K562 (cell line): Measurements from ENCODE around the gene NECAB2. TPM values are rescaled to one million over a fixed set of nuclear protein-coding genes. Genes with fewer than 3 reads are reported as not detected.

Source experiments
- ATAC-seq: fragments of 200-7000 bp; cut with Tn5 transposase; 3 replicates; pipeline ENCODE4 v1.9.1; 2020; ENCODE audit warnings: moderate library complexity
- BruUV-seq: library from RNA; stranded (reverse); fragments of 400-500 nt; replicated peaks from 2 replicates; lab custom pipeline; 2021; lab: Mats Ljungman, UMichigan
- CTCF ChIA-PET: fragments of 300-600 bp; formaldehyde crosslinking; extraction: SDS; loops from one replicate; lab custom pipeline; 2021; ENCODE audit warnings: low intra/inter-chr PET ratio; lab: Yijun Ruan, JAX
- POLR2A ChIA-PET: fragments of 300-600, 350-650 bp; sonication (Branson Sonifier 250); formaldehyde crosslinking; extraction: SDS; loops from one replicate; lab custom pipeline; 2021; ENCODE audit warnings: antibody characterized with exemption, inconsistent platforms; lab: Yijun Ruan, JAX
- DNase-seq, 4 experiments: peaks; one replicate each; pipeline versions ENCODE4 v3.0.0 to v3.0.0-alpha.2; 2011 to 2018; ENCODE audit warnings: low spot score in 3 of 4, mixed read lengths in 3 of 4; ENCODE audit errors: extremely low read depth in 1 of 4
- FAIRE-seq: peaks from 2 replicates; lab custom pipeline; 2011; peaks lifted over from hg19 to GRCh38; lab: Jason Lieb, UNC
- H2AFZ ChIP-seq: 2 replicates; pipeline ENCODE4 v1.6.0; 2011; ENCODE audit warnings: low read depth, low read length, control low read depth, inconsistent platforms
- H3K27ac ChIP-seq: fragments of 200-600 bp; 3 replicates; pipeline ENCODE4 v1.8.0; 2011; ENCODE audit warnings: low read depth, mild to moderate bottlenecking, control low read depth, inconsistent platforms, low read length, moderate library complexity, mixed read lengths; ENCODE audit errors: extremely low read depth
- H3K27me3 ChIP-seq, 2 experiments: fragments of 300-600 bp in 1 of 2; 2 replicates in 1 of 2; 3 replicates in 1 of 2; pipeline versions ENCODE4 v1.6.0 to v1.8.0; 2011; ENCODE audit warnings: inconsistent platforms in 2 of 2, low read length in 2 of 2, mild to moderate bottlenecking in 1 of 2, mixed read lengths in 1 of 2, moderate library complexity in 1 of 2; ENCODE audit not compliant: control insufficient read depth in 2 of 2, insufficient read depth in 2 of 2
- H3K36me3 ChIP-seq: fragments of 300-600 bp; 3 replicates; pipeline ENCODE4 v1.8.0; 2011; ENCODE audit warnings: mild to moderate bottlenecking, low read length, inconsistent platforms; ENCODE audit not compliant: control insufficient read depth, insufficient read depth
- H3K4me1 ChIP-seq, 2 experiments: fragments of 200-600 bp in 1 of 2; replicated peaks in 1 of 2; 2 replicates in 1 of 2; 3 replicates in 1 of 2; pipeline versions ENCODE4 v1.5.1 to v1.8.0; 2011; ENCODE audit warnings: inconsistent platforms in 2 of 2, low read length in 2 of 2, mild to moderate bottlenecking in 1 of 2, mixed read lengths in 1 of 2, moderate library complexity in 1 of 2; ENCODE audit not compliant: control insufficient read depth in 2 of 2, insufficient read depth in 2 of 2
- H3K4me2 ChIP-seq: 2 replicates; pipeline ENCODE4 v1.6.1; 2011; ENCODE audit warnings: low read length, control low read depth, inconsistent platforms, mixed read lengths; ENCODE audit not compliant: insufficient read depth
- H3K4me3 ChIP-seq: fragments of 200-600 bp; sonication (generic), shearing (Covaris generic); 2 replicates; pipeline ENCODE4 v1.5.1; 2016; ENCODE audit warnings: control low read depth, inconsistent platforms
- H3K79me2 ChIP-seq: fragments of 200-600 bp; 3 replicates; pipeline ENCODE4 v1.8.0; 2011; ENCODE audit warnings: low read length, inconsistent platforms; ENCODE audit not compliant: control insufficient read depth, insufficient read depth
- H3K9ac ChIP-seq, 2 experiments: 2 replicates each; pipeline versions ENCODE4 v1.6.0 to v1.6.1; 2011; ENCODE audit warnings: low read depth in 2 of 2, low read length in 2 of 2, control low read depth in 1 of 2, inconsistent platforms in 1 of 2, mild to moderate bottlenecking in 1 of 2, mixed read lengths in 1 of 2; ENCODE audit not compliant: insufficient read depth in 1 of 2
- H3K9me1 ChIP-seq: one replicate; pipeline ENCODE4 v1.6.0; 2011; ENCODE audit warnings: inconsistent platforms, mild to moderate bottlenecking, low read length, moderate library complexity; ENCODE audit not compliant: control insufficient read depth, insufficient read depth
- H3K9me3 ChIP-seq: replicated peaks from 2 replicates; pipeline ENCODE4 v1.5.1; 2011; ENCODE audit warnings: low read depth, low read length, inconsistent platforms; ENCODE audit not compliant: control insufficient read depth, insufficient read depth
- H4K20me1 ChIP-seq: replicated peaks from 2 replicates; pipeline ENCODE4 v1.6.1; 2011; ENCODE audit warnings: low read length, inconsistent platforms, mixed read lengths; ENCODE audit not compliant: control insufficient read depth, insufficient read depth
- BHLHE40 ChIP-seq: IDR thresholded peaks from 2 replicates; pipeline ENCODE4 v1.6.1; 2011; ENCODE audit warnings: low read length, improper control_type of control experiment
- CBFB ChIP-seq: sonication (generic); formaldehyde crosslinking; IDR thresholded peaks from 2 replicates; pipeline ENCODE4 v1.4.0; 2020; ENCODE audit warnings: mild to moderate bottlenecking, missing genetic modification reagents
- CHD1 ChIP-seq: fragments of 200-600 bp; sonication (generic); IDR thresholded peaks from one replicate; pipeline ENCODE4 v1.6.1; 2012; ENCODE audit warnings: mild to moderate bottlenecking, moderate library complexity, low read length, inconsistent platforms
- CREB1 ChIP-seq, 2 experiments: sonication (generic) in 1 of 2; formaldehyde crosslinking in 1 of 2; IDR thresholded peaks; 2 replicates each; pipeline versions ENCODE4 v1.6.1 to v1.8.0; 2012 to 2022; ENCODE audit warnings: inconsistent platforms in 1 of 2, mild to moderate bottlenecking in 1 of 2, missing genetic modification reagents in 1 of 2, moderate library complexity in 1 of 2
- DACH1 ChIP-seq: fragments of 450-650 bp; IDR thresholded peaks from 2 replicates; pipeline ENCODE4 v1.6.1; 2018; ENCODE audit not compliant: partially characterized antibody
- DPF2 ChIP-seq: fragments of 450-650 bp; IDR thresholded peaks from 2 replicates; pipeline ENCODE4 v1.6.1; 2016
- EP300 ChIP-seq: IDR thresholded peaks from 2 replicates; pipeline ENCODE4 v1.6.1; 2012; ENCODE audit warnings: low read length, improper control_type of control experiment
- ETV1 ChIP-seq: fragments of 450-650 bp; conservative IDR thresholded peaks from 2 replicates; pipeline ENCODE4 v1.6.1; 2016; ENCODE audit warnings: missing genetic modification characterization, control low read depth, low read depth, missing compliant biosample characterization
- MTA1 ChIP-seq: fragments of 450-650 bp; IDR thresholded peaks from 2 replicates; pipeline ENCODE4 v1.6.1; 2017; ENCODE audit warnings: borderline replicate concordance
- PTBP1 ChIP-seq: fragments of 200-400 bp; formaldehyde crosslinking; IDR thresholded peaks from 2 replicates; pipeline ENCODE4 v1.6.1; 2017; ENCODE audit warnings: low read depth, low read length
- RAD21 ChIP-seq, 2 experiments: fragments of 250-450 bp in 1 of 2; fragments of 450-650 bp in 1 of 2; sonication (Bioruptor Pico) in 1 of 2; formaldehyde crosslinking in 1 of 2; IDR thresholded peaks in 1 of 2; conservative IDR thresholded peaks in 1 of 2; 2 replicates each; pipeline versions ENCODE4 v1.4.0 to v1.8.0; 2020 to 2022; ENCODE audit warnings: mild to moderate bottlenecking in 2 of 2, moderate library complexity in 1 of 2
- RUNX1 ChIP-seq: sonication (generic); IDR thresholded peaks from 2 replicates; pipeline ENCODE4 v1.6.1; 2016; ENCODE audit warnings: antibody characterized with exemption, low read depth
- SIX5 ChIP-seq, 2 experiments: IDR thresholded peaks; 2 replicates each; pipeline ENCODE4 v1.6.1; 2011; ENCODE audit warnings: low read length in 2 of 2, borderline replicate concordance in 1 of 2, low read depth in 1 of 2, mild to moderate bottlenecking in 1 of 2, moderate library complexity in 1 of 2; ENCODE audit not compliant: insufficient read depth in 1 of 2
- SNIP1 ChIP-seq: fragments of 450-650 bp; IDR thresholded peaks from 2 replicates; pipeline ENCODE4 v1.7.1; 2017; ENCODE audit warnings: low read depth, mild to moderate bottlenecking
- TFAP4 ChIP-seq: sonication (generic); formaldehyde crosslinking; IDR thresholded peaks from 2 replicates; pipeline ENCODE4 v1.8.0; 2022; ENCODE audit warnings: missing genetic modification reagents, mild to moderate bottlenecking, moderate library complexity, borderline replicate concordance
- ZNF699 ChIP-seq: fragments of 250-450 bp; sonication (Bioruptor Pico); IDR thresholded peaks from 2 replicates; pipeline ENCODE4 v1.8.0; 2021; ENCODE audit warnings: mild to moderate bottlenecking, moderate library complexity; ENCODE audit not compliant: insufficient replicate concordance
- ZNF785 ChIP-seq: fragments of 250-450 bp; sonication (Bioruptor Pico); IDR thresholded peaks from 2 replicates; pipeline ENCODE4 v1.4.0; 2020; ENCODE audit warnings: mild to moderate bottlenecking
- WGBS: fragments of 100-300 bp; shearing (Covaris generic); methylation state at CpG from one replicate; pipeline ENCODE4 v1.1.6; 2016; ENCODE audit warnings: low coverage, mixed read lengths; ENCODE audit not compliant: insufficient coverage; ENCODE audit errors: missing lambda C conversion rate; 5-methylcytosine and 5-hydroxymethylcytosine counted together
- in situ Hi-C: fragments of 300-500 bp; cut with MboI; formaldehyde crosslinking; loops from 4 replicates; pipeline ENCODE4 v1.15.0; 2018; ENCODE audit warnings: inconsistent platforms, mixed read lengths
- intact Hi-C: fragments of 100-400 bp; cut with micrococcal nuclease; formaldehyde crosslinking; loops from 2 replicates; pipeline ENCODE4 v1.14.2; 2022
- polyA plus RNA-seq, 8 experiments: library from polyadenylated mRNA; depleted of rRNA in 4 of 8; stranded (reverse) in 5 of 8; unstranded in 3 of 8; fragments of >200 nt; fragmentation: Nextera tagmentation in 2 of 8; fragmentation: Illumina TruSeq in 1 of 8; extraction: Ambion mirVana in 2 of 8; extraction: Trizol in 1 of 8; gene quantifications; 2 replicates each; pipeline versions ENCODE4 v1.2.1 to v1.2.3, GENCODE V29; 2011 to 2014; ENCODE audit warnings: inconsistent platforms in 1 of 8, missing spikeins in 1 of 8
- total RNA-seq, 7 experiments: library from RNA; depleted of rRNA in 6 of 7; stranded (reverse); fragments of >200 nt in 6 of 7; fragmentation: Illumina TruSeq in 2 of 7; extraction: Trizol in 2 of 7; gene quantifications; 2 replicates each; pipeline versions ENCODE4 v1.2.1 to v1.2.3, GENCODE V29; 2011 to 2021; ENCODE audit warnings: low replicate concordance in 1 of 7

The NECAB2 gene
- total and polyA plus RNA-seq, 9 of the 15 experiments (the other 6 are each of a cell fraction or from before 2014, with no cell fraction given) = 0.03 to 0.28 TPM; not detected in 7

GRCh38 chr16:83952940-83953795, 14.9 kb upstream of the NECAB2 start, which contains the start of gene OSGIN1 (continued):
- TF ChIP-seq ETV1 (tag) = 0 out of 2 replicates have a peak, but pooled peaks have one; percentile 40
- TF ChIP-seq PTBP1 = no peak
- TF ChIP-seq CBFB (CRISPR knock-in tag) = no peak
- no peak; the same call in 1 of the 2 replicates for TF ChIP-seq MTA1

DNA sequence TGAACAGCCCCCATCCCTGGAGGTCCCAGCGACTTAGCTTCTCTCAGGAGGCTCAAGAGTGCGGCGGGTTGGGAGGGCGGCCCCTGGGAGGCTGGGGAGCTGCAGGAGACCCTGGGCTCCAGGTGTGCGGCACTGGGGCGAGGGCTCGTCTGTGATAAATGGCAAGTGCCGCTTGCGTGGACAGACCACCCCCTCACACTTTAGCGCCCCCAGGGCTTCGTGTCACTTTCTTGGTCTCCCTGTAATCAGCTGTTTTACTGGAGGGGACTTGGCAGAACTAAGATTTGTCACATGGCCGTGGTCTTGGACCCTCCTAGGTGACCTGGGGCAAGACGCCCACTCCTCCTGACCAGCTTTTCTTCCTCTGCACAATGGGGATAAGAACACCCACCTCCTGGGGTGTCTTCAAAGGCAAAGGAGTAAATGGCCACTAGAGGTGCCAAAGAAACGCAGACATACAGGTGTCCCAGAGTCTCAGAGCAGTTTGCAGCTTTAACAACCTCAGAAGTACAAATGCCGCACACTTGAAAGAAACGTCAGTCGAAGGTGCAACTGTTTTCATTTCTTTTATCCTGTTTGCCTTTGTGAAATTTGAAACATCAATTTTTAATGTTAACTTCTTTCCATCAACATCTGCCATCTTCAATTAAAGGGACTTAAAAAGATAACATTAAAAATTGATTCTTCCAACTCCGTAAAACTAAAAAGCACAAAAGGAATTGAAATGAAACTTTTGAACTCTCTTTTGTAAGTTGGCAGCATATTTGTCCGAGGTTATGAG, 14.1 kb upstream of the NECAB2 start:
- 5% methylated on average over 15 of the region's 19 CpGs for WGBS
- POLR2A ChIA-PET = interaction anchor here (0.5 to 4.3 kb wide), 17 partner anchors 7 to 671 kb away, joined by 3 to 22 read pairs (median 3); no protein-coding TSS in a partner anchor
- TF ChIP-seq CREB1 (IDR thresholded peaks at IDR 0.05) = no peak
- 0 out of 2 replicates have a peak, but pooled peaks have one; percentile 26 for TF ChIP-seq CREB1 (CRISPR knock-in tag; IDR thresholded peaks at IDR 0.05)
- TF ChIP-seq BHLHE40 = 0 out of 2 replicates have a peak, but pooled peaks have one; percentile 15
- 0 out of 2 replicates have a peak, but pooled peaks have one; percentile 15 for TF ChIP-seq RUNX1
- TF ChIP-seq EP300 = 0 out of 2 replicates have a peak, but pooled peaks have one; percentile 6
- TF ChIP-seq ZNF699 (CRISPR knock-in tag) = no peak
- TF ChIP-seq ZNF785 (CRISPR knock-in tag) = no peak
- peak; percentile 31; the same call in 1 of the 2 replicates for TF ChIP-seq DPF2
- peak; percentile 15 to 36; a peak in 2 of 4 replicates for TF ChIP-seq RAD21 (CRISPR knock-in tag; conservative IDR thresholded peaks at IDR 0.05 in 1 of 2, IDR thresholded peaks at IDR 0.05 in 1 of 2)
- no peak for TF ChIP-seq DACH1
- peak; percentile 24 for TF ChIP-seq TFAP4
- TF ChIP-seq SNIP1 = no peak
- TF ChIP-seq SIX5 (IDR thresholded peaks at IDR 0.05; ENCODE audit: borderline replicate concordance in 1 of 2, insufficient read depth in 1 of 2, low read depth in 1 of 2, low read length in 2 of 2) = no peak
- TF ChIP-seq CHD1 = peak; percentile 18

More for the DNA sequence above, 14.1 kb upstream of the NECAB2 start:
- Histone ChIP-seq H3K4me3 (peak overlapping the region; percentile 64), H3K9me1 (no peaks in the 10 kb centered on the region), H3K79me2 (no peaks in the 10 kb centered on the region), H3K27me3 (no peaks in the 10 kb centered on the region), H3K4me1 (peaks cover 18 to 55% of the 10 kb centered on the region in 2 experiments), H4K20me1 (peaks cover 11% of the 10 kb centered on the region), H3K36me3 (no peaks in the 10 kb centered on the region), H3K9me3 (no peaks in the 10 kb centered on the region), H2AFZ (peak overlapping the region; percentile 94), H3K4me2 (peak overlapping the region; percentile 88), H3K27ac (peak overlapping the region; percentile 85), H3K9ac (peak overlapping the region; percentile 78 to 90)
- DNase-seq (peak; percentile 68 to 81 (median 70)), FAIRE-seq (peak; percentile 85), ATAC-seq (peak; percentile 79)
- intact Hi-C loops = loop anchor here (2.0 to 5.0 kb wide), 2 partner anchors 27 to 127 kb away; no protein-coding TSS in a partner anchor
- in situ Hi-C loops = loop anchor here (10.0 kb wide), 1 partner anchor 231 kb away; the partner anchor contains the start of gene TAF1C
- TSS peak; percentile 78 for BruUV-seq
- CTCF ChIA-PET = interaction anchor here (0.8 to 2.0 kb wide), 2 partner anchors 108 to 112 kb away, joined by 3 to 10 read pairs; no protein-coding TSS in a partner anchor
